ENCODE results near the gene FBXL7. TPM values are rescaled to one million over a fixed set of nuclear protein-coding genes. Genes with fewer than 3 reads are reported as not detected.

The FBXL7 gene
- total and polyA plus RNA-seq, 10 donors = 1.1 to 12.9 (median 8.3) TPM

GRCh38 chr5:15731699-15732098 lies 231.7 kb downstream of the FBXL7 start:
- DNase-seq = no peak

GRCh38 chr5:15734058-15734457 lies 234.1 kb downstream of the FBXL7 start:
- no peaks in the 10 kb centered on the region for H3K4me1 ChIP-seq
- intact Hi-C loops (cut with DNase I; ENCODE audit: low total_unique reads) = no loop called here
- TF ChIP-seq POLR2A (IDR thresholded peaks at IDR 0.05) (no peak), POLR2AphosphoS5 (IDR thresholded peaks at IDR 0.05) (no peak), CTCF (IDR thresholded peaks at IDR 0.05 in 8 of 11, conservative IDR thresholded peaks at IDR 0.05 in 3 of 11) (no peak)
- H3K4me3 ChIP-seq = no peak overlapping the region
- H3K36me3 ChIP-seq = no peaks in the 10 kb centered on the region
- H3K9me3 ChIP-seq = peaks cover 0 to 11% (median under 1%) of the 10 kb centered on the region in 8 donors
- DNase-seq = no peak
- H3K27me3 ChIP-seq (replicated peaks in 1 of 7) = no peaks in the 10 kb centered on the region
- H3K27ac ChIP-seq = no peak overlapping the region
- WGBS, 5 donors = 79 to 90% (median 86%) methylated on average over 7 of the region's 7 CpGs

More at GRCh38 chr5:15731699-15732098, 231.7 kb downstream of the FBXL7 start:
- TF ChIP-seq CTCF (IDR thresholded peaks at IDR 0.05 in 8 of 11, conservative IDR thresholded peaks at IDR 0.05 in 3 of 11) = no peak
- no peak for TF ChIP-seq POLR2AphosphoS5 (IDR thresholded peaks at IDR 0.05)
- no peak for TF ChIP-seq POLR2A (IDR thresholded peaks at IDR 0.05)
- 85 to 95% (median 92%) methylated on average over 4 of the region's 4 CpGs for WGBS, 5 donors
- Histone ChIP-seq H3K4me3 (no peak overlapping the region), H3K27me3 (replicated peaks in 1 of 7) (no peaks in the 10 kb centered on the region), H3K27ac (no peak overlapping the region), H3K9me3 (peaks cover 2 to 34% (median 24%) of the 10 kb centered on the region in 8 donors), H3K36me3 (no peaks in the 10 kb centered on the region), H3K4me1 (no peaks in the 10 kb centered on the region)
- intact Hi-C loops (cut with DNase I; ENCODE audit: low total_unique reads) = no loop called here

- no peaks in the 10 kb centered on the region for H3K4me1 ChIP-seq
- H3K27ac ChIP-seq = no peak overlapping the region
- intact Hi-C loops (cut with DNase I; ENCODE audit: low total_unique reads) = no loop called here
- DNase-seq = no peak
- H3K9me3 ChIP-seq = peaks cover 0 to 5% (median 0%) of the 10 kb centered on the region in 8 donors
- no peaks in the 10 kb centered on the region for H3K36me3 ChIP-seq
- H3K4me3 ChIP-seq = no peak overlapping the region
- no peaks in the 10 kb centered on the region for H3K27me3 ChIP-seq (replicated peaks in 1 of 7)
- TF ChIP-seq POLR2AphosphoS5 (IDR thresholded peaks at IDR 0.05) (no peak), CTCF (IDR thresholded peaks at IDR 0.05 in 8 of 11, conservative IDR thresholded peaks at IDR 0.05 in 3 of 11) (no peak), POLR2A (IDR thresholded peaks at IDR 0.05) (no peak)
- 72 to 80% (median 74%) methylated on average over 8 of the region's 8 CpGs for WGBS, 5 donors
These were observed 237.2 kb downstream of the FBXL7 start for GRCh38 chr5:15737036-15737821.

- 75 to 88% (median 77%) methylated on average over 5 of the region's 5 CpGs for WGBS, 5 donors
- no peaks in the 10 kb centered on the region for H3K4me1 ChIP-seq
- no peak overlapping the region for H3K4me3 ChIP-seq
- intact Hi-C loops (cut with DNase I; ENCODE audit: low total_unique reads) = no loop called here
- H3K27me3 ChIP-seq (replicated peaks in 1 of 7) = no peaks in the 10 kb centered on the region
- TF ChIP-seq CTCF (IDR thresholded peaks at IDR 0.05 in 8 of 11, conservative IDR thresholded peaks at IDR 0.05 in 3 of 11) (no peak), POLR2AphosphoS5 (IDR thresholded peaks at IDR 0.05) (no peak), POLR2A (IDR thresholded peaks at IDR 0.05) (no peak)
- H3K27ac ChIP-seq = no peak overlapping the region
- no peak for DNase-seq
- H3K36me3 ChIP-seq = no peaks in the 10 kb centered on the region
- peaks cover 0 to 9% (median 2%) of the 10 kb centered on the region in 8 donors for H3K9me3 ChIP-seq
These were observed 238.1 kb downstream of the FBXL7 start for GRCh38 chr5:15737871-15738664.

Measured in spleen (tissue), 11 donors.